Fibroblast of the conjunctiva (primary cell): ENCODE results near the gene GAGE10.
"Not testable (repeated sequence)": the region's sequence is repeated elsewhere in the genome, so short reads cannot be mapped to it uniquely, and the experiment has no call there.

Experiments
- DNase-seq: peaks from one replicate; pipeline ENCODE4 v3.0.0-alpha.2; 2010; ENCODE audit warnings: low read depth

GAGE10 gene

GRCh38 chrX:49323735-49324134 lies 20.3 kb downstream of the GAGE10 start:
- not testable (repeated sequence) for DNase-seq

- DNase-seq = not testable (repeated sequence)
Measured at GRCh38 chrX:49330421-49330820, 27.0 kb downstream of the GAGE10 start.

- DNase-seq = not testable (repeated sequence)
Measured at GRCh38 chrX:49331282-49331681, 27.8 kb downstream of the GAGE10 start, which contains the start of gene GAGE13. Gene GAGE13, plus strand, starts transcription at chrX:49331582. Its CDS starts 1,156 bp downstream, at chrX:49332738.

DNA sequence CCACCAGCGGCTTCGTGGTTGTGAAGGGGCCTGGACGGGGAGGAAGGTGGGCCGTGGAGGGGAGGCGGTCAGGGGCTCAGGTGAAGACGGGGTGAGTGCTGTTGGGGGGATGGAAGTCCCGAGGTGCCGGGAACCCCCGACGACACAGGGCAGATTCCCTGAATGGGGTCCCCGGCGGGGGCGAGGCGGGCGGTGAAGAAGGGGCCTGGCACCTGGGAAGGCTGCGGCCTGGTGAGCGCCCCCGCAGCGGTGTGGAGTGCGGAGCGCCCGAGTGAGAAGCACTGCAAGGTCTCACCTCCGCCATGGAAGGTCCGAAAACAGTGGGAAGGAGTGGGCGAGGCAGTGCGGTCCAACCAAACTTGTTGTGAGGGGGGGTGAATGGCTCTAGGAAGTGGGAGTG lies 28.4 kb downstream of the GAGE10 start:
- DNase-seq = not testable (repeated sequence)

GRCh38 chrX:49341449-49341848 lies 38.0 kb downstream of the GAGE10 start:
- DNase-seq = not testable (repeated sequence)

DNA sequence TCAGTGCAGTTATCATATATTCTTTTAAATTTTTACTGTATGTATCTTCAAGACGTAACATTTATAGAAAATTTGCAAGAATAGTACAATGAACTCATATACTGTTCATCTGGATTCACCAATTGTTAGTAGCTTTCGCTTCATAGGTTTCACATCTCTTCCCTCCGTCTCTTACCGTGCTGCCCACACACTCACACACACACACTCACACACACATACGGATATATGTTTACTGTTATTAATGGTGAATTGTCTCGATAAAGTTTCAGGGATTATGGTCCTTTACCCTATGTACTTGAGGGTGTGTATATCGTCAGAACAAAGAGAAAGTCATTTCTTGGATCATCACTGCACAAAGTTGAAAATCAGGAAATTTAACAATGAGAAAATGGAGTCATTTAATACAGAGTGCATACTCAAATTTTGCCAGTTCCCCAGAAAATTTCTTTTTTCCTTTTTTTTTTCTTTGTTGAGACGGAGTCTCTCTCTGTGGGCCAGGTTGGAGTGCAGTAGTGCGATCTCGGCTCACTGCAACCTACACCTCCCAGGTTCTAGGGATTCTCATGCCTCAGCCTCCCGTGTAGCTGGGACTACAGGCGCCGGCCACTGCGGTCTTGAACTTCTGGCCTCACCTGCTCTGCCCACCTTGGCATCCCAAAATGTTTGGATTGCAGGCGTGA lies 41.2 kb downstream of the GAGE10 start:
- not testable (repeated sequence) for DNase-seq

GRCh38 chrX:49345402-49345801 lies 42.0 kb downstream of the GAGE10 start:
- DNase-seq = not testable (repeated sequence)

DNA sequence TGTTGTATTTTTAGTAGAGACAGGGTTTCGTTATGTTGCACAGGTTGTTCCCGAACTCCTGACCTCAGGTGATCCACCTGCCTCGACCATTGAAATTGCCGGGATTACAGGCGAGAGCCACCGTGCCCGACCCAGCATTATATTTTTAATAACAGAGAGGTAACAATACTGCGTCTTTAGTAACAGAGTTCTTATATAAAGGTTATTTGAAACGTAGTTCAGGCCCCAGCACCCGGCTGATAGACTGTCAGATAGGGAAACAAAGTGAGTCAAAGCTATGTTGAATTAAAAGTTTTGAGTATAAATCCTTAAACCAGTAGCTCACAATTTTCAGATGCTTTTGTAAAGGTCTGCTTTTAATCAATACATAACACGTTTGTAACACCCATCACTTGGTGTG lies 42.7 kb downstream of the GAGE10 start:
- DNase-seq = not testable (repeated sequence)
